Measurements from ENCODE around the gene PMP22. TPM values are rescaled to one million over a fixed set of nuclear protein-coding genes. Genes with fewer than 3 reads are reported as not detected.

The PMP22 gene
- total and polyA plus RNA-seq, 2 donors (not counting 3 experiments of a cell fraction or from before 2014, with no cell fraction given), result 67.2 to 103 TPM

GRCh38 chr17:15257258-15257788, 7.8 kb downstream of the PMP22 start:
- TF ChIP-seq GATA2 (IDR thresholded peaks at IDR 0.05; ENCODE audit: insufficient read depth, insufficient read length, low read depth, low read length) (no peak), EZH2 (IDR thresholded peaks at IDR 0.05; ENCODE audit: borderline replicate concordance, low read depth, low read length, severe bottlenecking) (no peak), JUN (IDR thresholded peaks at IDR 0.05; ENCODE audit: borderline replicate concordance, insufficient read depth, insufficient read length, low read depth) (no peak), POLR2AphosphoS5 (IDR thresholded peaks at IDR 0.05; ENCODE audit: insufficient read depth, low read depth, low read length) (peak; percentile 61), FOS (IDR thresholded peaks at IDR 0.05; ENCODE audit: borderline replicate concordance, insufficient read depth, low read length) (peak; percentile 29), MYC (IDR thresholded peaks at IDR 0.05; ENCODE audit: low read depth, low read length) (peak; percentile 3), POLR2A (IDR thresholded peaks at IDR 0.05; ENCODE audit: low read depth, low read length) (peak; percentile 62)
- TF ChIP-seq, protein P1, sequence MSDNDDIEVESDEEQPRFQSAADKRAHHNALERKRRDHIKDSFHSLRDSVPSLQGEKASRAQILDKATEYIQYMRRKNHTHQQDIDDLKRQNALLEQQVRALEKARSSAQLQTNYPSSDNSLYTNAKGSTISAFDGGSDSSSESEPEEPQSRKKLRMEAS (IDR thresholded peaks at IDR 0.05; ENCODE audit: insufficient read depth, insufficient read length), result no peak
- TF ChIP-seq, protein P2, sequence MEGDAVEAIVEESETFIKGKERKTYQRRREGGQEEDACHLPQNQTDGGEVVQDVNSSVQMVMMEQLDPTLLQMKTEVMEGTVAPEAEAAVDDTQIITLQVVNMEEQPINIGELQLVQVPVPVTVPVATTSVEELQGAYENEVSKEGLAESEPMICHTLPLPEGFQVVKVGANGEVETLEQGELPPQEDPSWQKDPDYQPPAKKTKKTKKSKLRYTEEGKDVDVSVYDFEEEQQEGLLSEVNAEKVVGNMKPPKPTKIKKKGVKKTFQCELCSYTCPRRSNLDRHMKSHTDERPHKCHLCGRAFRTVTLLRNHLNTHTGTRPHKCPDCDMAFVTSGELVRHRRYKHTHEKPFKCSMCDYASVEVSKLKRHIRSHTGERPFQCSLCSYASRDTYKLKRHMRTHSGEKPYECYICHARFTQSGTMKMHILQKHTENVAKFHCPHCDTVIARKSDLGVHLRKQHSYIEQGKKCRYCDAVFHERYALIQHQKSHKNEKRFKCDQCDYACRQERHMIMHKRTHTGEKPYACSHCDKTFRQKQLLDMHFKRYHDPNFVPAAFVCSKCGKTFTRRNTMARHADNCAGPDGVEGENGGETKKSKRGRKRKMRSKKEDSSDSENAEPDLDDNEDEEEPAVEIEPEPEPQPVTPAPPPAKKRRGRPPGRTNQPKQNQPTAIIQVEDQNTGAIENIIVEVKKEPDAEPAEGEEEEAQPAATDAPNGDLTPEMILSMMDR (IDR thresholded peaks at IDR 0.05; ENCODE audit: extremely low read depth in 1 of 2, insufficient read depth in 1 of 2, low read depth in 1 of 2, low read length in 2 of 2), result peak; percentile 87 to 92
- Histone ChIP-seq H3K79me2 (ENCODE audit: control insufficient read depth, insufficient read depth, low read length) (peaks cover 61% of the 10 kb centered on the region), H2AFZ (ENCODE audit: low read depth, low read length) (peak overlapping the region; percentile 38), H3K4me2 (ENCODE audit: insufficient read depth, low read length) (peak overlapping the region; percentile 74), H3K9ac (replicated peaks; ENCODE audit: extremely low read depth, insufficient read depth, low read length) (no peak overlapping the region), H3K36me3 (ENCODE audit: control insufficient read depth in 2 of 2, extremely low read depth in 1 of 2, insufficient read depth in 2 of 2, low read length in 2 of 2) (peaks cover 6 to 20% of the 10 kb centered on the region in 2 experiments), H4K20me1 (replicated peaks; ENCODE audit: control insufficient read depth, extremely low read depth, insufficient read depth, low read length) (no peaks in the 10 kb centered on the region), H3K9me1 (replicated peaks; ENCODE audit: control insufficient read depth, extremely low read depth, insufficient read depth, low read length) (no peaks in the 10 kb centered on the region), H3K4me3 (replicated peaks in 1 of 3; ENCODE audit: insufficient read depth in 1 of 3, low read depth in 1 of 3, low read length in 3 of 3) (peak overlapping the region in 1 of 3 experiments; percentile 12), H3K4me1 (ENCODE audit: control insufficient read depth, extremely low read depth, insufficient read depth, low read length) (peaks cover 25% of the 10 kb centered on the region), H3K27me3 (ENCODE audit: control insufficient read depth in 2 of 2, insufficient read depth in 2 of 2, low read length in 2 of 2) (no peaks in the 10 kb centered on the region), H3K27ac (ENCODE audit: insufficient read depth, low read depth, low read length) (no peak overlapping the region), H3K9me3 (replicated peaks; ENCODE audit: control insufficient read depth, insufficient read depth, low read length) (no peaks in the 10 kb centered on the region)
- DNase-seq (ENCODE audit: low read depth, low spot score) (peak; percentile 70), FAIRE-seq (peak; percentile 98)
- dilution Hi-C loops (cut with MboI; ENCODE audit: extremely low pct_ligation_motif_present, low sequenced_read_pairs), result no loop called here
- ChIA-PET POLR2A (no interaction called here), CTCF (interaction anchor here (0.6 to 11.6 kb wide), 18 partner anchors 9 to 398 kb away, joined by 3 to 410 read pairs (median 4); no protein-coding TSS in a partner anchor)
- BruUV-seq (replicated peaks), result no TSS peak
- intact Hi-C loops (cut with micrococcal nuclease), result loop anchor here (1.0 to 2.0 kb wide), 2 partner anchors 269 to 741 kb away; partner anchors contain the start of genes TTC19 and ZSWIM7
